Neuronal stem cell (in vitro differentiated cells): Measurements from ENCODE around the gene PPARD.
"Not testable (repeated sequence)": the region's sequence is repeated elsewhere in the genome, so short reads cannot be mapped to it uniquely, and the experiment has no call there.

Experiments used
- DNase-seq: peaks from one replicate; pipeline ENCODE4 v3.0.0-alpha.2; 2013; ENCODE audit warnings: low spot score
- H2AFZ ChIP-seq: one replicate; pipeline ENCODE4 v1.6.1; 2013; ENCODE audit warnings: mild to moderate bottlenecking, low read length, inconsistent platforms
- H2AK5ac ChIP-seq: 2 replicates; pipeline ENCODE4 v1.6.1; 2013; ENCODE audit warnings: low read depth, mild to moderate bottlenecking, inconsistent platforms, low read length, moderate library complexity, mixed read lengths
- H2BK120ac ChIP-seq: 2 replicates; pipeline ENCODE4 v1.6.1; 2013; ENCODE audit warnings: low read depth, mild to moderate bottlenecking, inconsistent platforms, low read length, moderate library complexity, mixed read lengths
- H2BK12ac ChIP-seq: one replicate; pipeline ENCODE4 v1.6.1; 2013; ENCODE audit warnings: low read length, inconsistent platforms
- H2BK15ac ChIP-seq: 2 replicates; pipeline ENCODE4 v1.6.1; 2013; ENCODE audit warnings: mild to moderate bottlenecking, low read length, inconsistent platforms, mixed read lengths
- H2BK5ac ChIP-seq: one replicate; pipeline ENCODE4 v1.6.1; 2013; ENCODE audit warnings: inconsistent platforms, mild to moderate bottlenecking, low read length, moderate library complexity
- H3K14ac ChIP-seq: one replicate; pipeline ENCODE4 v1.6.1; 2013; ENCODE audit warnings: low read length, inconsistent platforms
- H3K18ac ChIP-seq: 2 replicates; pipeline ENCODE4 v1.6.1; 2013; ENCODE audit warnings: low read length, inconsistent platforms
- H3K23ac ChIP-seq: 2 replicates; pipeline ENCODE4 v1.6.1; 2013; ENCODE audit warnings: low read depth, mild to moderate bottlenecking, mixed read lengths, low read length, inconsistent platforms; ENCODE audit not compliant: poor library complexity
- H3K27ac ChIP-seq: replicated peaks from 3 replicates; pipeline ENCODE4 v1.5.1; 2013; ENCODE audit warnings: low read length, inconsistent platforms
- H3K27me3 ChIP-seq, 3 experiments: 2 replicates each; pipeline ENCODE4 v1.6.1; 2013; ENCODE audit warnings: low read length in 3 of 3, mild to moderate bottlenecking in 2 of 3, inconsistent platforms in 1 of 3, low read depth in 1 of 3, mixed read lengths in 1 of 3, moderate library complexity in 1 of 3; ENCODE audit not compliant: control insufficient read depth in 3 of 3, insufficient read depth in 3 of 3
- H3K36me3 ChIP-seq, 2 donors: replicated peaks in 1 of 2; 2 replicates each; pipeline ENCODE4 v1.6.1; 2013; ENCODE audit warnings: low read length in 2 of 2; ENCODE audit not compliant: control insufficient read depth in 2 of 2, insufficient read depth in 2 of 2
- H3K4ac ChIP-seq: 2 replicates; pipeline ENCODE4 v1.6.1; 2013; ENCODE audit warnings: inconsistent platforms, mild to moderate bottlenecking, low read length, moderate library complexity
- H3K4me1 ChIP-seq, 2 donors: 1 replicate in 1 of 2; 2 replicates in 1 of 2; pipeline ENCODE4 v1.6.1; 2013; ENCODE audit warnings: low read length in 2 of 2, low read depth in 1 of 2; ENCODE audit not compliant: control insufficient read depth in 2 of 2, insufficient read depth in 1 of 2
- H3K4me2 ChIP-seq: one replicate; pipeline ENCODE4 v1.6.1; 2013; ENCODE audit warnings: mild to moderate bottlenecking, low read length, inconsistent platforms; ENCODE audit not compliant: insufficient read depth, poor library complexity, severe bottlenecking
- H3K4me3 ChIP-seq, 2 donors: 2 replicates each; pipeline ENCODE4 v1.5.1; 2013; ENCODE audit warnings: low read length in 2 of 2, mild to moderate bottlenecking in 2 of 2, inconsistent platforms in 1 of 2, moderate library complexity in 1 of 2
- H3K79me1 ChIP-seq: one replicate; pipeline ENCODE4 v1.6.1; 2013; ENCODE audit warnings: low read depth, mild to moderate bottlenecking, inconsistent platforms, low read length, moderate library complexity
- H3K9ac ChIP-seq: one replicate; pipeline ENCODE4 v1.6.1; 2013; ENCODE audit warnings: mild to moderate bottlenecking, low read depth, low read length, inconsistent platforms; ENCODE audit not compliant: poor library complexity
- H3K9me3 ChIP-seq, 2 donors: replicated peaks in 1 of 2; 2 replicates each; pipeline versions ENCODE3 to v1.6.1; 2013; ENCODE audit warnings: low read length in 2 of 2, mild to moderate bottlenecking in 2 of 2, inconsistent platforms in 1 of 2, low read depth in 1 of 2, mixed read lengths in 1 of 2, moderate library complexity in 1 of 2; ENCODE audit not compliant: control insufficient read depth in 2 of 2, insufficient read depth in 1 of 2
- H4K8ac ChIP-seq: one replicate; pipeline ENCODE4 v1.6.1; 2013; ENCODE audit warnings: low read depth, mild to moderate bottlenecking, inconsistent platforms, low read length, moderate library complexity
- H4K91ac ChIP-seq: one replicate; pipeline ENCODE4 v1.6.1; 2013; ENCODE audit warnings: low read length, low read depth, mild to moderate bottlenecking, inconsistent platforms; ENCODE audit not compliant: poor library complexity
- WGBS, 2 donors: extraction: QIAGEN DNeasy Blood & Tissue Kit; methylation state at CpG; one replicate each; pipeline ENCODE4 v1.1.7; 2013; ENCODE audit warnings: missing lambda C conversion rate in 2 of 2, mixed read lengths in 1 of 2; ENCODE audit not compliant: insufficient read length in 2 of 2, insufficient replicate concordance in 1 of 2; ENCODE audit errors: extremely low coverage in 2 of 2; 5-methylcytosine and 5-hydroxymethylcytosine counted together

PPARD gene

DNA sequence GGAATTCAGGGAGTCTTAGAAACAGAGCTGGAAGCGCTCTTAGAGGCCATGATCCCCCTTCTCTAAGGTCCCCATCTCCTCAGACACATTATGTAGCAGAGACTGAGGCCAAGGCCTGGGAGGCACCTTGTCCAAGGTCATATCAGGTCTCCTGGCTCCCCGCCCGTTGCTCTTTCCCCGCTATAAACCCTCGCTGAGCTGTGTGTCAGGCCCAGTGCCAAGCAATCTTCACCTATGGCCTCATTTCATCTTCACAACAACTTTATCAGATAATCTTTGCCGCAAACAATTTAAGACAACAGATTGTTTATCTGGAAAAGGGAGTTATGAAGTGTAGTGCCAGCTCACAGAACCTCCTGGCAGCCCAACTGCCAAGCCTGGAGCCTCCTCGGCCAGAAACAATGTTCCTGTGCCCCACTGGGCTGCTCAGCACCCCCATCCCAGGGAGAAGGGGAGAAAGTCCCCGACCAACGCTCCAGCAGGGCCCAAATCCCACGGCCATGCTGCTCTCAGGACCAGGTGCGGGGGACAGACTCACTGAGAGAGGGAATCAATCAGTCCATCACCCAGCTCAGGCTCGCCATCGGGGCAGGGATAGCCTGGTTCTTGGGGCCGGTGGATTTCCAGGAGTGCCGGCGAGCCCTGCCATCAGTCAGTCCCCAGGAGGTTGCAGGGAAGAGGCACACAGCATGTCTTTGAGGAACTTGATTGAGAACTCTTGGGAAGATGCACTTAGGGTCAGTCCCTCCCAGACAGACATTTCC lies 92.9 kb downstream of the PPARD start:
- no CpG with 5 or more reads among the region's 16 CpGs for WGBS, 2 donors
- Histone ChIP-seq H3K14ac (no peak overlapping the region), H3K23ac (peak overlapping the region; percentile 80), H3K4me2 (no peak overlapping the region), H3K4me3 (no peak overlapping the region), H4K91ac (no peak overlapping the region), H2AK5ac (peak overlapping the region; percentile 63), H2BK12ac (no peak overlapping the region), H3K36me3 (no peaks in the 10 kb centered on the region), H3K18ac (peak overlapping the region; percentile 61), H3K9ac (peak overlapping the region; percentile 44), H3K79me1 (no peaks in the 10 kb centered on the region), H4K8ac (no peak overlapping the region), H2BK15ac (no peak overlapping the region), H3K4ac (no peak overlapping the region), H3K27me3 (no peaks in the 10 kb centered on the region), H2BK120ac (peak overlapping the region; percentile 87), H3K4me1 (peaks cover 0 to 1% of the 10 kb centered on the region in 2 donors), H2AFZ (no peak overlapping the region), H3K27ac (no peak overlapping the region), H2BK5ac (no peak overlapping the region), H3K9me3 (peaks cover 0 to 2% of the 10 kb centered on the region in 2 donors)
- no peak for DNase-seq

DNA sequence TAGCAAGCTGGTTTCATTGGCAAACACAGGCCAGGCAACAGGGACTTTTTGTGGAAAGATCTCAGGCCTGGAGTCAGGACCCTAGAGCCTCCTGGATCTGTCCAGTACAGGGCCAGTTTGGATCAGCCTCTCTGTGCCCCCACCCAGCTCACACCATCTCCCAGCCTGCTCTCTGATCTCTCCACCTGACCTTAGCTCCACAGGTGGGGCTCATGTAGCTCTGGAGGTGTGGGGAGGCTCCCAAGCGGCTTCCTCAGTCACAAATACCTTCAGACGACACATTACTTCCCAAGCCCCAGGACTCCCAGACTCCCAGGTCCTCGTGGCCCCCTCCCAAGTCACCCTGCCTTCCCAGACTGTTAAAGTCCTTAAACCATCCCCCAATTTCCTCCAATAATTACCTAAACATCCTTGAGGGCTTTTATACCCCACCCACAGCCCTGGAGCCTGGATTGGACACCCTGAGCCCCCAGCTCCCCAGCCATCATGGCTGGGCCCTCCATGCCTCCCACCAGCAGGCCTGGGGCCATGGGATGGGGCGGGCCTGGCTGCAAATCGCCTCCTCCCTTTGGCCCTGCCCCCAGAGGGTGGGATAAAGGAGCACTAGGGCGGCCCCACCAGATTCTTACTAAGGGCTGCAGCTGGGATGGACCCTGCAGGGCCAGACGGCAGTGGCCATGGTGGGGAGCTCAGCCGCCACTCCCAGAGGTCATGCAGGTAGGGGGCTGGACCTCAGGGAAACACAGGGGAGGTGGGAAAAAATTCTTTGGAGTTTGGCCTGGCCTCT lies 93.9 kb downstream of the PPARD start:
- Histone ChIP-seq H2BK12ac (no peak overlapping the region), H3K9ac (no peak overlapping the region), H3K4me2 (no peak overlapping the region), H3K4me1 (peaks cover 0 to 1% of the 10 kb centered on the region in 2 donors), H3K27ac (no peak overlapping the region), H2BK5ac (no peak overlapping the region), H2AFZ (no peak overlapping the region), H3K23ac (no peak overlapping the region), H3K9me3 (no peaks in the 10 kb centered on the region), H3K79me1 (no peaks in the 10 kb centered on the region), H2BK120ac (no peak overlapping the region), H3K36me3 (no peaks in the 10 kb centered on the region), H3K18ac (no peak overlapping the region), H4K8ac (no peak overlapping the region), H3K4me3 (no peak overlapping the region), H2BK15ac (no peak overlapping the region), H3K4ac (no peak overlapping the region), H3K14ac (no peak overlapping the region), H2AK5ac (no peak overlapping the region), H4K91ac (no peak overlapping the region), H3K27me3 (no peaks in the 10 kb centered on the region)
- DNase-seq = no peak
- no CpG with 5 or more reads among the region's 8 CpGs for WGBS, 2 donors

DNA sequence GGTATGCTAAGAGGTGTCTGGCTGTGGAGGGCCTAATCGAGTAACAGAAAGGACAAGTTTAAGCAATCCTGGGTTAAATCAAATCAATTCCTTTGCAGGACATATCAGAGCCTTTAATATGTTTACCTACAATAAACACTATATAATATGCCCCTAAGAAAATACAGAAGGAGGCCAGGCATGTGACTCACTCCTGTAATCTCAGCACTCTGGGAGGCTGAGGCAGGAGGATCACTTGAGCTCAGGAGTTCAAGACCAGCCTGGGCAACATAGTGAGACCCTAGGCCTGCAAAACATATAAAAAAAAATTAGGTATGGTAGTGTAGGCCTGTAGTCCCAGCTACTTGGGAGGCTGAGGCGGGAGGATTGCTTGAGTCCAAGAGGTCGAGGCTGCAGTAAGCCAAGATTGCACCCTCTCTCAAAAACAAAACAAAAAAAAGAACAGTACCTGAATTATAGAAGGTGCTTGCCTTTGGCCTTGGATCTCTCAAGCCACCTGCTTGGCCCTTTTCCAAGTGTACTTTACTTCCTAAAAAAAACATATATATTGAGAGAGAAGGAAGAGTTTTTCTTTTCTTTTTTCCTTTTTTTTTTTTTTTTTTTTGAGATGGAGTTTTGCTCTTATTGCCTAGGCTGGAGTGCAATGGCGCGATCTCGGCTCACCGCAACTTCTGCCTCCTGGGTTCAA lies 96.2 kb downstream of the PPARD start:
- not testable (repeated sequence) for H2AK5ac ChIP-seq, H3K9me3 ChIP-seq, H3K18ac ChIP-seq, H3K36me3 ChIP-seq, H3K79me1 ChIP-seq, H3K4me2 ChIP-seq, H3K23ac ChIP-seq, H2BK120ac ChIP-seq, H3K4me3 ChIP-seq, H3K14ac ChIP-seq, H4K91ac ChIP-seq, H3K4ac ChIP-seq, H3K27me3 ChIP-seq, H2BK12ac ChIP-seq, H2AFZ ChIP-seq, H2BK5ac ChIP-seq, H3K27ac ChIP-seq, H2BK15ac ChIP-seq, H3K4me1 ChIP-seq, H3K9ac ChIP-seq, H4K8ac ChIP-seq, DNase-seq
- no CpG with 5 or more reads among the region's 7 CpGs for WGBS, 2 donors

DNA sequence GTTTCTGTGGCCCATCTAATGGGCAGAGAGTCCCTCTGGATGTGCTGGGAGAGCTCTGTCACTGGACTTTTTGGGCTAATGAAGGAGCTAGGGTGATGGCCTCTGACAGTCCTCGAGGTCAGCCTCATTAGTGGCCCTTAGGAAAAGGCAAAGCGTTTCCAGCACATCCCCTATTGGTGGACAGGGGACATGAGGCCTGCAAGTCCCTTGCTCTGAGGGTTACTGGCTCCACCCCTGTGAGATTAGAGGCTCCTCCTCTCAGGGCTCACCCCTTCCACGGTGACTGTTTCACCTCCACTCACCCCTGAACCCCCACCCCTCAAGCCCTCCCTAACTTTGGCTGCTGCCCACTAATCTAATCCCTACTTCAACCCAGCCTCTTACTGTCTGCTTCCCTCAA lies 97.0 kb downstream of the PPARD start:
- no peaks in the 10 kb centered on the region for H3K36me3 ChIP-seq
- no peak overlapping the region for H2BK15ac ChIP-seq
- H2BK120ac ChIP-seq = no peak overlapping the region
- H3K4ac ChIP-seq = no peak overlapping the region
- no peaks in the 10 kb centered on the region for H3K27me3 ChIP-seq
- H4K8ac ChIP-seq = no peak overlapping the region
- no peak overlapping the region for H3K23ac ChIP-seq
- H2BK5ac ChIP-seq = no peak overlapping the region
- no peak overlapping the region for H3K14ac ChIP-seq
- H3K18ac ChIP-seq = no peak overlapping the region
- H3K4me3 ChIP-seq = no peak overlapping the region
- peaks cover 0 to 1% of the 10 kb centered on the region in 2 donors for H3K4me1 ChIP-seq
- H2AFZ ChIP-seq = no peak overlapping the region
- H2AK5ac ChIP-seq = no peak overlapping the region
- DNase-seq = no peak
- no peak overlapping the region for H4K91ac ChIP-seq
- no peak overlapping the region for H3K27ac ChIP-seq
- no peak overlapping the region for H2BK12ac ChIP-seq
- H3K9ac ChIP-seq = no peak overlapping the region
- no peak overlapping the region for H3K4me2 ChIP-seq
- H3K79me1 ChIP-seq = no peaks in the 10 kb centered on the region
- H3K9me3 ChIP-seq = no peaks in the 10 kb centered on the region
- WGBS, 2 donors = no CpG with 5 or more reads among the region's 3 CpGs
